Epithelial cell of prostate (primary cell): ENCODE measurements around the gene SIVA1.

Experiments used
- DNase-seq: peaks from one replicate; pipeline ENCODE4 v3.0.0-alpha.2; 2011; ENCODE audit warnings: low read depth, low spot score
- H3K27ac ChIP-seq: fragments of 450-650 bp; 2 replicates; pipeline ENCODE4 v1.5.1; 2017; ENCODE audit warnings: mild to moderate bottlenecking

SIVA1 gene

GRCh38 chr14:104781271-104782077, 28.5 kb downstream of the SIVA1 start:
- DNase-seq: no peak
- H3K27ac ChIP-seq: no peak overlapping the region

DNA sequence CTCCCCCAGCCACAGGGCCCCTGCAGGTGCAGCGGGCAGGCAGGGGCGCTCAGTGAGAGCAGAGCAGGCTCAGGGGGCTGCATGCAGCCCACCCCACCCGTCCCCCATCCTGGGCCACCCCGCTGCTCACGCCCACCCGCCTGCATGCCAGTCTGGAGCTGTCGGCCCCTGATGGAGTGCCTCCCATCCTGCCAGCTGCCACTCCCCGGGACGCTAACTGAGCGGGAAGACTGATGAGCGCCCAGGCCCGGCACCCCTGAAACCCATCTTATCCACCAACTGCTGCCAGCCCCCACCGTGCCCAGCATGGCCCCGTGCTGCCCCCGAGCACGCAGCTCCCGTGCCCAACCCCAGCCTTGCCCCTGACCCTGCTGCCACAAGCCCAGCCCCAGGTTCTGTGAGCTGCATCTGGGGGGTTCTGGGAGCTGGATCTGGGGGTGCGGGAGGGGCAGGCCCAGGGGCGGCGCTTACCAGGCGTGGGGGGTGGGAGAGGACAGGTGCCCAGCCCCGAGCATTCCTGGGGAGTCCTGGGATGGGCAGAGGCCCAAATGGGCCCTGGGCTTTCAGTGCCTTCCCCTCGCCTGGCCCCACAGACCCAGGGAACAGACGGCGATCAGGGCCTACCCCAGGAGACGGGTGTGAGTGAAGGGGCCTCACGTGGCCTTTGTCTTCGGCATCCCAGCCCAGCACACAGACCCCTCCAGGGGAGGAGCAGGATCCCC, 29.3 kb downstream of the SIVA1 start:
- no peak for DNase-seq
- H3K27ac ChIP-seq: no peak overlapping the region

GRCh38 chr14:104782808-104783139, 29.8 kb downstream of the SIVA1 start:
- no peak overlapping the region for H3K27ac ChIP-seq

GRCh38 chr14:104783484-104784217, 30.7 kb downstream of the SIVA1 start:
- no peak for DNase-seq
- H3K27ac ChIP-seq: no peak overlapping the region

More at GRCh38 chr14:104782808-104783139, 29.8 kb downstream of the SIVA1 start:
- DNase-seq: no peak

DNA sequence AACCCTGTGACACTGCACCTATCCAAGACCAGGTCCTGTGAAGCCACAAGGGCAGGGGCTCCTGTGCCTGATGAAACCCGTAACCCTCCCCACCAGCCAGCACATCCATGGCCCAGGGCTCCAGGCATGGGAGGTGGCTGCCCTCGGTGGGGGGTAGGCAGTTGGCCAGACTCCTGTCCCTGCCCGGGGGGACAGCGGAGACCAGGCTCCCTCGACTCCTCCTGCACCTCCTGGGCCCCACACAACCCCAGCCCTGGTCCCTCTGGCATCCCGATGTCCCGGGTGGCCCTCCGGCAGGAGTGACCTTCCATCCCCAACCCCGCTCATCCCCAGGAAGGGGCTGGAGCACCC, 31.2 kb downstream of the SIVA1 start:
- DNase-seq: no peak
- no peak overlapping the region for H3K27ac ChIP-seq

DNA sequence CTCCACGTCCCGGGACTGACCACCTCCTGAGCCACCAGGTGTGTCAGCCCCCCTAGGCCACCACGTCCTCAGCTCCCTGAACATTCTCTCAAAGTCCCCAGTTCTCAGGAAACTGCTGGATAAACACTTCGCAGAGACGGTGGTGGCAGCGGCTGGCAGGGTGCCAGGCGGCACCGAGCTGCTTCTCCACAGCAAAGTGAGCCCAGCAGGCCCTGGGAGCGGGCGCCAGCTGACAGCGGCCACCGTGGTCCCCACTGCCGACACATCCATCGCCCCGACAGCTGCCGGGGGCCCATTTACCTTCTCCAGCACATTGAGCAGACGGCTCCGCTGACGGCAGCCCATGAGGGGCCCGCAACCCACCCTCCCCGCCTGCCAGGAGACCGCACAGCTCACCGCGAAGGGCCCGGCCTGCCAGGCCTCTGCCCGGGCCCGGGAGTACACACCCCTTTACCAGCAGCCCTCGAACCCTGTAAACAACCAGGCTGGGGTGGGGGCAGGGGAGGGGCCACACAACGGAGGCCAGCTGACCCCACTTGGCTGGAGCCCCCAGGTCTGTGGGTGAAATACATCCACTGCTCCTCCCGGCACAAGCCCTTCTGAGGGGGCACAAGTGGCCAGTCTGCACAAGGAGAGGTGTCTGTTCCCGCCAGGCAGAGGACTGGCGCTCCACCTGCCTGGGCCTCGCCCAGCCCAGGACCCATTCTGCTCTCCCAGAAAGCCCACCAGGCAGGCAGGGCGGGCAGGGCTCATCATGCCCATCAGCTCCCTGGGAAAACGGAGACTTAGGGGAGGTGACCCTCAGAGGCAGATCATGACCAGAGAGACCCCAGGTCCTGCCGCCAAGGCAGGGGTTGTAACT, 32.1 kb downstream of the SIVA1 start:
- DNase-seq: no peak
- no peak overlapping the region for H3K27ac ChIP-seq

DNA sequence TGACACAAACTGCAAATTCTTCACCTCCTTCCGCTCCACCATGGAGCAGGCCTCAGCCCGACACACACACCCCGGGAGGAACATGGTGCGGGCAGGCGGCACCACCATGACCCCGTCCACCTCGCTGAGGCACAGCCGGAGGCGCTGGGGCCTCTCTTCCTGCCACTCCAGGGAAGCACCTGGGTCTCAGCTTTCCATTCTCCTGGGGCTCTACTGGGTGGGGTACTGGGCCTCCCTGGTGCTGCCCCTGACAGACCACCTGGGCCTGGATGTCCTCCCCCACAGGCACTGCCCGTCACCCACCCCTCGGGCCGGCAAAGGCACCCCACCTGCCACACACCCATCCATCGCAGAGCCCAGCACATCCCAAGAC, 32.7 kb downstream of the SIVA1 start:
- H3K27ac ChIP-seq: no peak overlapping the region
- DNase-seq: no peak

GRCh38 chr14:104786091-104786586, 33.2 kb downstream of the SIVA1 start:
- H3K27ac ChIP-seq: no peak overlapping the region
- no peak for DNase-seq

DNA sequence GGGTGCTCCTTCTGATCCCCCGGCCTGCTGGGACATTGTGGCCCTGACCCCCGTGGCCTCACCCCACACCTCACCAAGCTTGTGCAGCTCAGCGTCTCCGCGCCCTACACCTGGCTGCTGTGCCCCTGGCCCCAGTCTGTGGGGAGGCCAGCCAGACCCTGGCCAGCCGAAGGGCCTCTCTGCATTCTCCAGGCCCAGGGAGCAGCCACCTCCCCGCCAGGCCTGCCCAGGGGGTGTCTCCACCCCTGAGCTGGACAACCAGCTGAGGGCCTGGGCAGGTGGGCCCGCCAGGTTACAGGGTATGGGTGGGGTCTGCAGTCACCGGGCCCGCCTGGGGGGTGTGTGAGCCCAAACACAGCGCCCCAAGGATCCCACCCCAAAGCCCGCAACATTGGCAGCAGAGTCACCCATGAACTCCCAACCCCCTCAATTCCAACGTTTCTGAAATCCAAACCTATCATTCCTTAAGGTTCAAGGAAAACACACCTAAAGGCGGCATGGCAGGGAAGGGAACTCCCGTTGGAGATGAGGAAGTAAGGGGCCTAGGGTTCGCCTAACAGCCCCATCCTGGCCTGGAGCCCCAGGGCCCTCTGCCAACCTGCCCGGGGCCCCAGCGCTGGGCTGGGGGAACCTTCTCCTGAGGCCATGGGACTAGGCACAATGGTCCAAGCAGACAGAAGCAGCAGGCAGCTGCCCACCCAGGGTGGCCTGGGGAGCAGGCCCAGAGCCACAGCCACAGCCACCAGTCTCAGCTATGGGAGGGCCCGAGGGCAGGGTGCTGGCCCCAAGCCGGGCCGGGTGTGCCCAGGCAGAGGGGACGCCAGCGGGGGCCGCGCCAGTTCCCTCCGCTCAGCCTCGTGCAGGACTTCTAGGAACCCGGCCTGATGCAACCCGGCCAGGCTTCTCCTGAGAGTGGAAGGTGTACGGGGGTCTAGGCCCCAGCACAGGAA, 34.1 kb downstream of the SIVA1 start:
- H3K27ac ChIP-seq: no peak overlapping the region
- DNase-seq: no peak

- no peak for DNase-seq
- no peak overlapping the region for H3K27ac ChIP-seq
These were observed 34.8 kb downstream of the SIVA1 start for GRCh38 chr14:104787736-104788135.

- no peak for DNase-seq
- H3K27ac ChIP-seq: no peak overlapping the region
These were observed 35.3 kb downstream of the SIVA1 start for GRCh38 chr14:104788161-104788818.

DNA sequence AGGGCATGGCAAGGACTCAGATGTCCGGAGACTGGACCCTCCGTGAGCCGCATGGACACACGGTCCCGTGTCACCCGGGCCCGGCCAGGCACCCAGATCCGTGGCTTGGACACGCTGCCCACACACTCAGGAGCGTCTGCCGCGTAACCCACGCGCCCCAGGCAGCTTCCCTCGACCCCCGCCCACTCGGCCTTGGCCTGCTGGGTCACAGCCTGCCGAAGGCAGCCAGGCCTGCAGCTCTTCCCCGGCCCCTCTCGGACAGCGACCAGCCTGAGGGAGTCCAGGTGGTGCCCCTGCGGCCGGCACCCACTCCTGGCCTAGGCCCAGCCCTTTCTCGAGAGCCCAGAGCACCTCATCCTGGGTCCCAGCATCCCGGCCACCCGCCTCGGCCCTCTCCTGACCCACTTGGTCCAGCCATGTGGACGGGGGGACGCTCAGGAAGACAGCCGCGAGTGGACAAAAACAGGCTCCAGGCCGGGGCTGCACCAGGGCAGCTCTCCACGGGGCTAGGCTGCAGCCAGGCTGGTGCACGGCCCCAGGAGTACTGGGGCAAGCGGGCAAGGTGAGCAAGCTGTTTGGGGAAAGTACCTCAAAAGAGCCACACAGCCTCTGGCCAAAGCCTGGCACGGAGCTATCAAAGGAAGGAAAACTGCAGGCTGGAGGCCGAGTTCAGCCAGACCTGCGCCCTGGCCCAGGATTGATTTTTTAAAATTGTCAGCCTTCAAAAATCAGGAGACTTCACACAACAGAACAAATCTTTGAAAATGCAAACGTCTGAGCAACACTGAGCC, 36.1 kb downstream of the SIVA1 start:
- no peak overlapping the region for H3K27ac ChIP-seq
- no peak for DNase-seq

DNA sequence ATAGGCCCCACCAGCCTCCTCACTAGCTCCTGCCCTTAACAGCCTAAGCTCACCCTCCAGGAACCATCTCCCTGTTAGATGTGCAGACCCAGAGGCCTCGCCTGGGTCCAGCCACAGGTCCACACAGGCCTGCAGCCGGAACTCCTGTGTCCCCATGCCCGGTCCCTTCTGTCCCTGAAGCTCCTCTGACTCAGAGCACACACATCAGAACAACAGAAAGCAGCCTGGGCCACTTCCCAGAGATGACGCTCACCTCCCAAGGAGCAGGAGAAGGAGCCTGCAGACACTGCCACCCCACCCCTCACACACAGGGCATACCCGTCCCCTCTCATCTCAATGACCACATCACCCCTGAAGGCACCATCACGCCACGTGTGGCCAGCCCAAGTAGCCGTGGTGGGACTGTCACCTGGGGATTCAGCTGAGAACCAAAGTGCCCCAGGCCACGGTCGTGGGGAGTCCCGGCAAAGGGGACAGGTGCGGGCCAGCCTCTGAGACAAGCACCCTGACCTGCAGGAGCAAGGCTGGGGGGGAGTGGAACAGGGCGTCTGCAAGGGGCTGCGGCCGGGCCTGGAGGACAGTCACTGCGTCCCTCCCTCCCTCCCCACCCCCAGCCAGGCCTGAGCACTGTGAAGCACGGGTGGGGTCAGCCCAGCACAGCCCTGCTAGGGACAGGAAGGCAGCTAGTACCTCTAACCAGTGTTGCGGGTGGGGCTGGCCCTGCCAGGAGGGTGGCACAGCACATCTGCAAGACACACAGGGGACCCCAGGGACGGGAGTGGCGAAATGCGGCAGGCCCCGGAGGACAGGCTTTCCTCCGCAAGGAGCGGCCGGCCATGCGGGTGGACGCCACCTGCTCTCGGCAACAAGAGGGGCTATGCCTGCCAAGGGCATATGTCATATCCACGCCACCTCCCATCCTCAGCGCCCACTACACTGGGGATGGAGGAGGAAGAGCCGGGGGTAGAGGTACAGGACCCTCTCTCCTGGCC, 37.1 kb downstream of the SIVA1 start:
- no peak overlapping the region for H3K27ac ChIP-seq

GRCh38 chr14:104791425-104791824, 38.5 kb downstream of the SIVA1 start:
- no peak overlapping the region for H3K27ac ChIP-seq
- DNase-seq: no peak

More for the DNA sequence above, 37.1 kb downstream of the SIVA1 start:
- DNase-seq: no peak

- no peak for DNase-seq
These were observed 39.3 kb downstream of the SIVA1 start for GRCh38 chr14:104792101-104792884.

More at GRCh38 chr14:104792101-104792884, 39.3 kb downstream of the SIVA1 start:
- no peak overlapping the region for H3K27ac ChIP-seq
